Fibroblast of lung (primary cell): ENCODE data around the gene GPR55. TPM values are rescaled to one million over a fixed set of nuclear protein-coding genes. Genes with fewer than 3 reads are reported as not detected.

Experiments used
- DNase-seq, 2 donors: peaks; one replicate each; pipeline versions ENCODE4 v3.0.0 to v3.0.0-alpha.2; 2010; ENCODE audit warnings: low read depth in 2 of 2
- H2AFZ ChIP-seq: 2 replicates; pipeline ENCODE4 v1.5.1; 2012; ENCODE audit warnings: low read length, control low read depth, inconsistent platforms
- H3K27ac ChIP-seq: 2 replicates; pipeline ENCODE4 v1.5.1; 2011; ENCODE audit warnings: low read length, control low read depth; ENCODE audit not compliant: insufficient read depth
- H3K27me3 ChIP-seq: 2 replicates; pipeline ENCODE4 v1.5.1; 2011; ENCODE audit warnings: mild to moderate bottlenecking, low read length; ENCODE audit not compliant: control insufficient read depth, insufficient read depth
- H3K36me3 ChIP-seq: 2 replicates; pipeline ENCODE4 v1.5.1; 2011; ENCODE audit warnings: low read length; ENCODE audit not compliant: control insufficient read depth, insufficient read depth
- H3K4me1 ChIP-seq: 2 replicates; pipeline ENCODE4 v1.5.1; 2011; ENCODE audit warnings: low read length; ENCODE audit not compliant: control insufficient read depth, insufficient read depth; ENCODE audit errors: extremely low read depth
- H3K4me2 ChIP-seq: 2 replicates; pipeline ENCODE4 v1.5.1; 2011; ENCODE audit warnings: low read length, control low read depth; ENCODE audit not compliant: insufficient read depth; ENCODE audit errors: extremely low read depth
- H3K4me3 ChIP-seq, 4 experiments: fragments of 200-600 bp in 1 of 4; sonication (generic) in 1 of 4; replicated peaks in 1 of 4; 2 replicates each; pipeline ENCODE4 v1.5.1; 2011 to 2016; ENCODE audit warnings: low read length in 4 of 4, low read depth in 3 of 4, mild to moderate bottlenecking in 3 of 4, control low read depth in 2 of 4, inconsistent platforms in 1 of 4, mixed read lengths in 1 of 4; ENCODE audit not compliant: insufficient read depth in 1 of 4; ENCODE audit errors: control extremely low read depth in 1 of 4
- H3K79me2 ChIP-seq: 2 replicates; pipeline ENCODE4 v1.5.1; 2012; ENCODE audit warnings: mild to moderate bottlenecking, low read length, inconsistent platforms; ENCODE audit not compliant: control insufficient read depth, insufficient read depth
- H3K9ac ChIP-seq: 2 replicates; pipeline ENCODE4 v1.5.1; 2011; ENCODE audit warnings: mild to moderate bottlenecking, low read length, control low read depth; ENCODE audit not compliant: insufficient read depth
- H3K9me3 ChIP-seq: 2 replicates; pipeline ENCODE4 v1.5.1; 2012; ENCODE audit warnings: low read depth, low read length; ENCODE audit not compliant: control insufficient read depth, insufficient read depth
- H4K20me1 ChIP-seq: 2 replicates; pipeline ENCODE4 v1.5.1; 2011; ENCODE audit warnings: low read length; ENCODE audit not compliant: control insufficient read depth, insufficient read depth; ENCODE audit errors: extremely low read depth
- CTCF ChIP-seq, 2 donors: IDR thresholded peaks in 1 of 2; conservative IDR thresholded peaks in 1 of 2; 1 replicate in 1 of 2; 2 replicates in 1 of 2; pipeline ENCODE4 v1.5.1; 2011 to 2012; ENCODE audit warnings: low read length in 2 of 2, control low read depth in 1 of 2, inconsistent platforms in 1 of 2, low read depth in 1 of 2, mild to moderate bottlenecking in 1 of 2
- EZH2 ChIP-seq: IDR thresholded peaks from 2 replicates; pipeline ENCODE4 v1.5.1; 2012; ENCODE audit warnings: low read length, control low read depth, mild to moderate bottlenecking; ENCODE audit errors: missing control alignments
- polyA plus RNA-seq, 2 donors: library from polyadenylated mRNA; depleted of rRNA in 1 of 2; stranded (reverse) in 1 of 2; unstranded in 1 of 2; fragments of >200 nt; gene quantifications; 2 replicates each; pipeline ENCODE4 v1.2.1, GENCODE V29; 2011 to 2012; ENCODE audit warnings: missing spikeins in 1 of 2
- total RNA-seq: library from RNA; depleted of rRNA; stranded (reverse); fragments of >200 nt; gene quantifications from 2 replicates; pipeline ENCODE4 v1.2.1, GENCODE V29; 2014

The GPR55 gene
- total and polyA plus RNA-seq, 2 donors (not counting 1 experiment from before 2014, with no cell fraction given): not detected

GRCh38 chr2:230868947-230869913 lies 55.8 kb downstream of the GPR55 start:
- no peak for TF ChIP-seq CTCF (conservative IDR thresholded peaks at IDR 0.05 in 1 of 2, IDR thresholded peaks at IDR 0.05 in 1 of 2; ENCODE audit: low read depth in 1 of 2, low read length in 2 of 2)
- TF ChIP-seq EZH2: no peak
- H3K27ac ChIP-seq: no peak overlapping the region
- peaks cover 3% of the 10 kb centered on the region for H3K4me1 ChIP-seq
- no peak overlapping the region for H3K9ac ChIP-seq
- H3K4me3 ChIP-seq: no peak overlapping the region
- DNase-seq: no peak
- H2AFZ ChIP-seq: no peak overlapping the region
- no peaks in the 10 kb centered on the region for H3K36me3 ChIP-seq
- H4K20me1 ChIP-seq: no peaks in the 10 kb centered on the region
- no peaks in the 10 kb centered on the region for H3K79me2 ChIP-seq
- no peaks in the 10 kb centered on the region for H3K9me3 ChIP-seq
- H3K27me3 ChIP-seq: no peaks in the 10 kb centered on the region
- H3K4me2 ChIP-seq: no peak overlapping the region

- Histone ChIP-seq H3K27ac (no peak overlapping the region), H3K36me3 (no peaks in the 10 kb centered on the region), H3K4me2 (no peak overlapping the region), H3K79me2 (no peaks in the 10 kb centered on the region), H4K20me1 (no peaks in the 10 kb centered on the region), H3K4me3 (no peak overlapping the region), H3K9ac (no peak overlapping the region), H2AFZ (no peak overlapping the region), H3K9me3 (no peaks in the 10 kb centered on the region), H3K27me3 (peaks cover 2% of the 10 kb centered on the region), H3K4me1 (peaks cover 3% of the 10 kb centered on the region)
- TF ChIP-seq EZH2 (no peak), CTCF (conservative IDR thresholded peaks at IDR 0.05 in 1 of 2, IDR thresholded peaks at IDR 0.05 in 1 of 2; ENCODE audit: low read depth in 1 of 2, low read length in 2 of 2) (no peak)
- DNase-seq: no peak
These were observed 56.7 kb downstream of the GPR55 start for GRCh38 chr2:230868161-230868946.
